ENCODE measurements around the gene EYS.

GRCh38 chr6:63858691-63859090 lies 1848.3 kb downstream of the EYS start:
- TF ChIP-seq CTCF (conservative IDR thresholded peaks at IDR 0.05; ENCODE audit: low read length) (no peak), EZH2phosphoT487 (IDR thresholded peaks at IDR 0.05; ENCODE audit: borderline replicate concordance) (no peak)

Measured in Loucy (cell line).